Panc1 (cell line): ENCODE results near the gene SESN1.

ENCODE experiments used
- POLR2AphosphoS5 ChIP-seq: IDR thresholded peaks from 2 replicates; pipeline ENCODE4 v1.6.1; 2012; ENCODE audit warnings: mild to moderate bottlenecking, low read depth, low read length, moderate library complexity
- TF ChIP-seq, protein P1 (sequence below): fragments of 450-650 bp; IDR thresholded peaks from 2 replicates; pipeline ENCODE4 v1.5.1; 2017; ENCODE audit warnings: mild to moderate bottlenecking
- TF ChIP-seq, protein P2 (sequence below), 2 experiments: IDR thresholded peaks; 2 replicates each; pipeline ENCODE4 v1.6.1; 2011 to 2012; ENCODE audit warnings: low read depth in 2 of 2, control low read depth in 1 of 2, low read length in 1 of 2, mild to moderate bottlenecking in 1 of 2, moderate library complexity in 1 of 2; ENCODE audit not compliant: insufficient read depth in 1 of 2

DNA sequence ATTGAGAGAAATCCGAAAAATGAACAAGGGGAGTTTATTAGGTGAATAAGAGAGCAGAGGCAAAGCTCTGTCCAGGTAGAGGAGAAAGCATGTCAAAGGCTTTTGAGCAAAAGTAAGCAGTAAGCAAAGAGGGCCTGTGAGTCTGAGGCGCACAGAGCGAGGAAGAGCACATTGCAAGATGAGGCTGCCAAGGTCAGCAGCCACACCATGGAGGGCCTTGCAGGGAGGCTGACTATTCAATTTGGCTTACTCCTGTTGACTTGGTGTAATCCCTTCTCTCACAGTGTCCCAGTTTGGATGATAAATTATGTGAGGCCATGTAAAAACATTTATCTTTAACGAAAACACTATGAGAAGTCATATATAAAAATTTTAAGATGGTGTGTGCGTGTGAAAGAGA, 32.4 kb downstream of the SESN1 start:
- TF ChIP-seq, protein P1, sequence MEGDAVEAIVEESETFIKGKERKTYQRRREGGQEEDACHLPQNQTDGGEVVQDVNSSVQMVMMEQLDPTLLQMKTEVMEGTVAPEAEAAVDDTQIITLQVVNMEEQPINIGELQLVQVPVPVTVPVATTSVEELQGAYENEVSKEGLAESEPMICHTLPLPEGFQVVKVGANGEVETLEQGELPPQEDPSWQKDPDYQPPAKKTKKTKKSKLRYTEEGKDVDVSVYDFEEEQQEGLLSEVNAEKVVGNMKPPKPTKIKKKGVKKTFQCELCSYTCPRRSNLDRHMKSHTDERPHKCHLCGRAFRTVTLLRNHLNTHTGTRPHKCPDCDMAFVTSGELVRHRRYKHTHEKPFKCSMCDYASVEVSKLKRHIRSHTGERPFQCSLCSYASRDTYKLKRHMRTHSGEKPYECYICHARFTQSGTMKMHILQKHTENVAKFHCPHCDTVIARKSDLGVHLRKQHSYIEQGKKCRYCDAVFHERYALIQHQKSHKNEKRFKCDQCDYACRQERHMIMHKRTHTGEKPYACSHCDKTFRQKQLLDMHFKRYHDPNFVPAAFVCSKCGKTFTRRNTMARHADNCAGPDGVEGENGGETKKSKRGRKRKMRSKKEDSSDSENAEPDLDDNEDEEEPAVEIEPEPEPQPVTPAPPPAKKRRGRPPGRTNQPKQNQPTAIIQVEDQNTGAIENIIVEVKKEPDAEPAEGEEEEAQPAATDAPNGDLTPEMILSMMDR = no peak
- TF ChIP-seq POLR2AphosphoS5 = no peak
- TF ChIP-seq, protein P2, sequence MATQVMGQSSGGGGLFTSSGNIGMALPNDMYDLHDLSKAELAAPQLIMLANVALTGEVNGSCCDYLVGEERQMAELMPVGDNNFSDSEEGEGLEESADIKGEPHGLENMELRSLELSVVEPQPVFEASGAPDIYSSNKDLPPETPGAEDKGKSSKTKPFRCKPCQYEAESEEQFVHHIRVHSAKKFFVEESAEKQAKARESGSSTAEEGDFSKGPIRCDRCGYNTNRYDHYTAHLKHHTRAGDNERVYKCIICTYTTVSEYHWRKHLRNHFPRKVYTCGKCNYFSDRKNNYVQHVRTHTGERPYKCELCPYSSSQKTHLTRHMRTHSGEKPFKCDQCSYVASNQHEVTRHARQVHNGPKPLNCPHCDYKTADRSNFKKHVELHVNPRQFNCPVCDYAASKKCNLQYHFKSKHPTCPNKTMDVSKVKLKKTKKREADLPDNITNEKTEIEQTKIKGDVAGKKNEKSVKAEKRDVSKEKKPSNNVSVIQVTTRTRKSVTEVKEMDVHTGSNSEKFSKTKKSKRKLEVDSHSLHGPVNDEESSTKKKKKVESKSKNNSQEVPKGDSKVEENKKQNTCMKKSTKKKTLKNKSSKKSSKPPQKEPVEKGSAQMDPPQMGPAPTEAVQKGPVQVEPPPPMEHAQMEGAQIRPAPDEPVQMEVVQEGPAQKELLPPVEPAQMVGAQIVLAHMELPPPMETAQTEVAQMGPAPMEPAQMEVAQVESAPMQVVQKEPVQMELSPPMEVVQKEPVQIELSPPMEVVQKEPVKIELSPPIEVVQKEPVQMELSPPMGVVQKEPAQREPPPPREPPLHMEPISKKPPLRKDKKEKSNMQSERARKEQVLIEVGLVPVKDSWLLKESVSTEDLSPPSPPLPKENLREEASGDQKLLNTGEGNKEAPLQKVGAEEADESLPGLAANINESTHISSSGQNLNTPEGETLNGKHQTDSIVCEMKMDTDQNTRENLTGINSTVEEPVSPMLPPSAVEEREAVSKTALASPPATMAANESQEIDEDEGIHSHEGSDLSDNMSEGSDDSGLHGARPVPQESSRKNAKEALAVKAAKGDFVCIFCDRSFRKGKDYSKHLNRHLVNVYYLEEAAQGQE (IDR thresholded peaks at IDR 0.05; ENCODE audit: insufficient read depth in 1 of 2, low read depth in 2 of 2, low read length in 1 of 2) = no peak
